Coronary artery (tissue), 2 donors: ENCODE results near the gene SLC30A2.

ENCODE experiments used
- DNase-seq: peaks from one replicate; pipeline ENCODE4 v3.0.0-alpha.2; 2017; ENCODE audit warnings: low spot score
- H3K27ac ChIP-seq, 2 donors: fragments of 200-600 bp; sonication (generic); one replicate each; pipeline ENCODE4 v1.5.1; 2016 to 2019
- H3K4me3 ChIP-seq: fragments of 200-600 bp; sonication (generic); 2 replicates; pipeline ENCODE4 v1.5.1; 2016; ENCODE audit warnings: mild to moderate bottlenecking, moderate library complexity
- TF ChIP-seq, protein P1 (sequence below): fragments of 200-600 bp; sonication (generic); IDR thresholded peaks from one replicate; pipeline ENCODE4 v1.5.1; 2019; ENCODE audit warnings: antibody characterized with exemption

SLC30A2 gene

DNA sequence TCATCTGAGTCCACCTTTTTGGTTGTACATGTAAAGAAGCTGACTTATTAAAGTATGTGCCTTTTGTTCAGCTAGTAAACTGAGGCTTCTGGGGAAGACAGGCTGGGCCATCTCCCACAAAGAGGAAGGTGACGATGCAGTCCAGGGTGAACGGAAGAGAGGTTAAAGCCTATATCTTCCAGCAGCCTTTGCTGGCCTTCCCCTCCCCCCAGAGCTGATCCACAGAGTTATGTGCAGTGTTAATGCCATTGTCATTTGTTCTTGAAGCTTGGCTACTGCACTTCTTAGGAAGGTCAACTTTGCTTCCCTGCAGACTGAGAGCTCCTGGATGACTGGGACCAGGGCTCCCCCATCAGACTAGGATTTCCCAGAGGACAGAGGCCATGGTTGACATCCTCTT, 2.2 kb downstream of the SLC30A2 start:
- Histone ChIP-seq H3K4me3 (no peak overlapping the region), H3K27ac (no peak overlapping the region)
- DNase-seq, result no peak
- TF ChIP-seq, protein P1, sequence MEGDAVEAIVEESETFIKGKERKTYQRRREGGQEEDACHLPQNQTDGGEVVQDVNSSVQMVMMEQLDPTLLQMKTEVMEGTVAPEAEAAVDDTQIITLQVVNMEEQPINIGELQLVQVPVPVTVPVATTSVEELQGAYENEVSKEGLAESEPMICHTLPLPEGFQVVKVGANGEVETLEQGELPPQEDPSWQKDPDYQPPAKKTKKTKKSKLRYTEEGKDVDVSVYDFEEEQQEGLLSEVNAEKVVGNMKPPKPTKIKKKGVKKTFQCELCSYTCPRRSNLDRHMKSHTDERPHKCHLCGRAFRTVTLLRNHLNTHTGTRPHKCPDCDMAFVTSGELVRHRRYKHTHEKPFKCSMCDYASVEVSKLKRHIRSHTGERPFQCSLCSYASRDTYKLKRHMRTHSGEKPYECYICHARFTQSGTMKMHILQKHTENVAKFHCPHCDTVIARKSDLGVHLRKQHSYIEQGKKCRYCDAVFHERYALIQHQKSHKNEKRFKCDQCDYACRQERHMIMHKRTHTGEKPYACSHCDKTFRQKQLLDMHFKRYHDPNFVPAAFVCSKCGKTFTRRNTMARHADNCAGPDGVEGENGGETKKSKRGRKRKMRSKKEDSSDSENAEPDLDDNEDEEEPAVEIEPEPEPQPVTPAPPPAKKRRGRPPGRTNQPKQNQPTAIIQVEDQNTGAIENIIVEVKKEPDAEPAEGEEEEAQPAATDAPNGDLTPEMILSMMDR, result no peak

DNA sequence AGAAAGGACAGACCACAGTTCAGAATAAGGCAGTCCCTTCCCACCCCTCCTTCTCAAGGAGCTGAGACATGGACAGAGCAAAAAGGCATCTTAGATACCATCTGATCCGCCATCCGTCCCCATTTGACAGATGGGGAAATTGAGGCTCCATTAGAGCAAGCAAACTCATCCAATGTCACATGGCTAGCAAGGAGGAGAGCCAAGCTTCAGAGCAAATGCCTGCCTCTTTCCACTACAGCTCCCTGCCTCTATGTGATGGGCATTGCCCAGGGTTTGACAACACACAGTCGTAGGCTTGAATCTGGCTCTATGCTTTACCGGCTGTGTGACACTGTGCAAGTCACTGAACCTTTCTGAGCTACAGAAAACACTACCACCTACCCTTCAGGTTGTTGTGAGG, 3.9 kb downstream of the SLC30A2 start:
- Histone ChIP-seq H3K27ac (no peak overlapping the region), H3K4me3 (no peak overlapping the region)
- no peak for DNase-seq
- TF ChIP-seq, protein P1, result no peak

DNA sequence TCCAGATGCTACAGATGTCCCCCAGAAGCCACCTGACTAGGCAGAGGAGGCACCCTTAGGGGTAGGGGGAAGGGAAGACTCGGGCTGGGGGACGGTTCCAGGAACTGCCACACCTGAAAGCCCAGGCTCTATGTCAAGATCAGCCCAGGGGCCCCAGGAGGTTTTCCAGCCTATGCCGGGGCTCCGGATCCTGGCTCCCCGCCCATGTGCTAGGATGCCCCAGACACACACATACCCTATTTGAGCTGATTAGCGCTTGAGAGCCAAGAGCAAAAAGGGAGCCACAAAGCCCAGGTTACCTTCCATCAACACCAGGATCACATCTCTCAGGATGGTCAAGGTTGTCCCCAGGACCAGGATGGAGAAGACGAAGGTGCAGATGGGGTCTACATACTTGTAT, 4.5 kb downstream of the SLC30A2 start:
- Histone ChIP-seq H3K27ac (no peak overlapping the region), H3K4me3 (no peak overlapping the region)
- DNase-seq, result no peak
- TF ChIP-seq, protein P1, result no peak

DNA sequence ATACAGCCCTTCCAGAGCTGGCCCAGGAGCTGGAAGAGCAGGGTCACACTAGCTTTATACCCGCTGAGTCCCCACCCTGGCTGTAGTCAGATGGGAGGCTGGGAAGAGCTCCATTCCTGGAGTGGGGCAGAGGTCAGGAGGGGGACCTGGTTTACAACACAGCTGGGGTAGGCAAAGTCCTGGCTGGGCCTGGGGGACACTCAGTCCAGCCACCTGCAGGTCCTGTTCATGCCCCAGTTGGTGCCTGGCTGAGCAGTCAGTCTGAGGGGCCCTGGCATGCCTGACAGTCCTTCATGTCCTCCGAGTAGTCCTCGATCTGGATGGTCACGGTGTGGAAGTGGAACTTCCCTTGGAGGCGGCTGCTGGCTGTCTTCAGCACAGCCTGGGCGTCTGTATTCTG, 7.0 kb downstream of the SLC30A2 start:
- DNase-seq, result no peak
- no peak overlapping the region for H3K27ac ChIP-seq
- TF ChIP-seq, protein P1, result no peak
- no peak overlapping the region for H3K4me3 ChIP-seq

DNA sequence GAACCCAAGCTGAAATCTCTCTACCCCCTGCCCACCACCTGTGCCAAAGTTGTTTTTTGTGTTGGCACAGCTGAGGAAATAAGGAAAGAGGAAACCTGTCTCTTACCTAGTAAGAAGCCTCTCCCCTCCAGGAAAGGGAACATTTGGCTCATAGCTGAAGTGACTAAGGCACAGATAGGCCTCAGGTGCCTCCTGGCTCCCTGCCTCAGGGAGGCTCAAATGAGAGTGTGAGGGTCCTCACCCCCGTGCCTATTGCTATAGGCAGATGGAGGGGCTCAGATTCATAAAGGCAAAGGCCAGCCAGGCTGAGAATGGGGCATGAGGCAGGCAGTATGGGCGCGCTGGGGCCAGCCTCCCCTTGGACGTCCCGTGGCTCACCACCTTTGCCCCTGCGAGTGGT, 7.4 kb downstream of the SLC30A2 start:
- Histone ChIP-seq H3K27ac (no peak overlapping the region), H3K4me3 (no peak overlapping the region)
- DNase-seq, result no peak
- TF ChIP-seq, protein P1, result no peak

- DNase-seq, result no peak
- TF ChIP-seq, protein P1, result no peak
- H3K4me3 ChIP-seq, result no peak overlapping the region
- H3K27ac ChIP-seq, result no peak overlapping the region
Measured at GRCh38 chr1:26037904-26038303, 8.0 kb downstream of the SLC30A2 start.

- DNase-seq, result no peak
- H3K27ac ChIP-seq, result no peak overlapping the region
- no peak overlapping the region for H3K4me3 ChIP-seq
- TF ChIP-seq, protein P1, result no peak
Measured at GRCh38 chr1:26036756-26037281, 9.1 kb downstream of the SLC30A2 start.
